Endothelial cell (in vitro differentiated cells): ENCODE data around the gene BEND5. TPM values are rescaled to one million over a fixed set of nuclear protein-coding genes. Genes with fewer than 3 reads are reported as not detected.

Experiments
- DNase-seq: peaks from one replicate; pipeline ENCODE4 v3.0.0; 2021; ENCODE audit warnings: low spot score
- H3K27ac Mint-ChIP-seq: one replicate; pipeline ENCODE4 v1.8.0; 2021; ENCODE audit warnings: mixed read lengths, inconsistent platforms; ENCODE audit not compliant: unreplicated experiment
- H3K27me3 Mint-ChIP-seq: one replicate; pipeline ENCODE4 v1.8.0; 2021; ENCODE audit warnings: mild to moderate bottlenecking, moderate library complexity, mixed read lengths, inconsistent platforms; ENCODE audit not compliant: unreplicated experiment
- H3K36me3 Mint-ChIP-seq: one replicate; pipeline ENCODE4 v1.8.0; 2021; ENCODE audit warnings: mild to moderate bottlenecking, low read depth, mixed read lengths, inconsistent platforms; ENCODE audit not compliant: unreplicated experiment
- H3K4me1 Mint-ChIP-seq: one replicate; pipeline ENCODE4 v1.8.0; 2021; ENCODE audit warnings: mild to moderate bottlenecking, mixed read lengths, inconsistent platforms; ENCODE audit not compliant: unreplicated experiment
- H3K4me3 Mint-ChIP-seq: one replicate; pipeline ENCODE4 v1.8.0; 2021; ENCODE audit warnings: mild to moderate bottlenecking, mixed read lengths, inconsistent platforms; ENCODE audit not compliant: unreplicated experiment
- H3K9me3 Mint-ChIP-seq: one replicate; pipeline ENCODE4 v1.8.0; 2021; ENCODE audit warnings: mixed read lengths, inconsistent platforms; ENCODE audit not compliant: unreplicated experiment
- total RNA-seq: library from RNA; stranded (reverse); fragmentation: NEBNext Ultra II Directional; extraction: Animal tissue kit (Norgen Biotek cat#: 25700); gene quantifications from one replicate; pipeline ENCODE4 v1.2.1, GENCODE V29; 2021; ENCODE audit not compliant: unreplicated experiment
- TF ChIP-seq, protein P1 (sequence below): fragments of 200-600 bp; sonication (generic); IDR thresholded peaks from one replicate; pipeline ENCODE4 v1.5.0; 2021; ENCODE audit warnings: antibody characterized with exemption; ENCODE audit not compliant: unreplicated experiment

Gene BEND5
- total RNA-seq, 1 donor from 2014 or later = 9.1 TPM

DNA sequence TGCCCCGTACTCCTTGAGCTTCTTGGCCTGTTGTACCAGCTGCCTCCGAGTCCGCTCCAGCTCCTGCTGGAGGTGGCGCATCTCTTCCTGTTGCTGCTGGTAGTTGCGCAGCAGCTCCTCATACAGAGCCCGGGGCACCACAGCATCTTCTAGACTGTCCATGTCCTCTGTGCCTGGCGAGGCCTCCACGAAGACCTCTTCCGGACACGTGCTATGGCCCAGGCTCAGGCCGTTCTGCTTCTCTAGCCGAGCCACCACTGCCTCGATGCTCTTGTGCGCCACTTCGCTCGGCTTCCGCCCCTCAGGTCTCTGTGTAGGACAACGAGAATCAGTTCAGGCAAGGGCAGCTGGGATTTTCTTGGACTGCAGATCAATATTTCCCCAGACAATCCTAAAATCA lies 17.7 kb downstream of the BEND5 start:
- TF ChIP-seq, protein P1, sequence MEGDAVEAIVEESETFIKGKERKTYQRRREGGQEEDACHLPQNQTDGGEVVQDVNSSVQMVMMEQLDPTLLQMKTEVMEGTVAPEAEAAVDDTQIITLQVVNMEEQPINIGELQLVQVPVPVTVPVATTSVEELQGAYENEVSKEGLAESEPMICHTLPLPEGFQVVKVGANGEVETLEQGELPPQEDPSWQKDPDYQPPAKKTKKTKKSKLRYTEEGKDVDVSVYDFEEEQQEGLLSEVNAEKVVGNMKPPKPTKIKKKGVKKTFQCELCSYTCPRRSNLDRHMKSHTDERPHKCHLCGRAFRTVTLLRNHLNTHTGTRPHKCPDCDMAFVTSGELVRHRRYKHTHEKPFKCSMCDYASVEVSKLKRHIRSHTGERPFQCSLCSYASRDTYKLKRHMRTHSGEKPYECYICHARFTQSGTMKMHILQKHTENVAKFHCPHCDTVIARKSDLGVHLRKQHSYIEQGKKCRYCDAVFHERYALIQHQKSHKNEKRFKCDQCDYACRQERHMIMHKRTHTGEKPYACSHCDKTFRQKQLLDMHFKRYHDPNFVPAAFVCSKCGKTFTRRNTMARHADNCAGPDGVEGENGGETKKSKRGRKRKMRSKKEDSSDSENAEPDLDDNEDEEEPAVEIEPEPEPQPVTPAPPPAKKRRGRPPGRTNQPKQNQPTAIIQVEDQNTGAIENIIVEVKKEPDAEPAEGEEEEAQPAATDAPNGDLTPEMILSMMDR = no peak
- no peak overlapping the region for H3K27ac Mint-ChIP-seq
- peaks cover 4% of the 10 kb centered on the region for H3K27me3 Mint-ChIP-seq
- H3K36me3 Mint-ChIP-seq = peaks cover 26% of the 10 kb centered on the region
- no peak overlapping the region for H3K4me3 Mint-ChIP-seq
- H3K9me3 Mint-ChIP-seq = no peaks in the 10 kb centered on the region
- no peaks in the 10 kb centered on the region for H3K4me1 Mint-ChIP-seq
- no peak for DNase-seq

DNA sequence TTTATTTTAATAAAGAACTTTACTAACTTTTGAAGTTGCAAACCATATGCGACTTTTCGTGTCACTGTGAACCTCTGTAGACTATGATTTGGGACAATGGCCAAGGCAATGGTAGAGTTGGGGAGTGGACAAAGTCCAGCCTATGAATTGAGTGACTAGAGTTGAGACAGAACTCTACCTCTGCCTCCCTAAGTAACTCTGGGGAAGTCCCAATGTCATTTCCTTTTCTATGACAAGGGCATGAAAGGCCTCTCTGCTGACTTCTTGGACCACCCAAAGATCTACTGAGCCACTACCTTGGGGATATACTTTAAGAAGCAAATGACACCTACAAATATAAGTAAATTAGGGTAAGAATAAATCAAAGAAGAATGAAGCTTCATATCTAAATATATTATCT lies 19.3 kb downstream of the BEND5 start:
- TF ChIP-seq, protein P1 = no peak
- peaks cover 30% of the 10 kb centered on the region for H3K36me3 Mint-ChIP-seq
- H3K27me3 Mint-ChIP-seq = peaks cover 3% of the 10 kb centered on the region

DNA sequence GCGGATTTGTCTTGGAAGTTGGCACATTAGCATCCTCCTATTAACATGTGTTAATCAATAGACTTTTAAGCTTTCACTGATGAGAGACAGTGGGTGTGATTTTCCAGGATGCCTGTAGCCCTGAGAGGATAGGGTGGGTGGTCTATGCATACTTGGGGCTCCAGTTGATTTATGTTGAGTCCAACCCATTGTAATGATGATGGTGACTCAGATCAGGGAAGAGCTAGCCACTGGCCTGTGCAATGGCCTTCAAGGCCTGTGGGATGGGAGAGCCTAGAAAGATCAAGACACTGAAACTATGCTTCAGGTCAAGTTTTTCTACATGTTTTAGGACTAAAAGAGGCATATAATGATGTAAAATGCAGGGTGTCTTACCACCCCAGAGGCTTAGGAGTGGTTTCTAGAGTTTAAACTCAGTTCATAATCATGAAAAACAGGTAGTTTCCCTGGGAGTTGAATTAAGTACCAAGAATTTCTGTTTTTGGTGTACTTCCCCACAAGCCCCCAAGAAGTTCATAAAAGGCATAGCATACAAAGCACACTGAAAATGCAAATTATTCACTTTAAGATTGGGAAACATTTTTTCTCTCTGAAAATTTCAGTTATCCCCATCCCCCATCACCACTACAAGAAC lies 19.9 kb downstream of the BEND5 start:
- peaks cover 5% of the 10 kb centered on the region for H3K4me1 Mint-ChIP-seq

More for the DNA sequence above, 19.3 kb downstream of the BEND5 start:
- DNase-seq = no peak
- no peaks in the 10 kb centered on the region for H3K4me1 Mint-ChIP-seq
- H3K27ac Mint-ChIP-seq = no peak overlapping the region
- H3K9me3 Mint-ChIP-seq = no peaks in the 10 kb centered on the region
- H3K4me3 Mint-ChIP-seq = no peak overlapping the region

DNA sequence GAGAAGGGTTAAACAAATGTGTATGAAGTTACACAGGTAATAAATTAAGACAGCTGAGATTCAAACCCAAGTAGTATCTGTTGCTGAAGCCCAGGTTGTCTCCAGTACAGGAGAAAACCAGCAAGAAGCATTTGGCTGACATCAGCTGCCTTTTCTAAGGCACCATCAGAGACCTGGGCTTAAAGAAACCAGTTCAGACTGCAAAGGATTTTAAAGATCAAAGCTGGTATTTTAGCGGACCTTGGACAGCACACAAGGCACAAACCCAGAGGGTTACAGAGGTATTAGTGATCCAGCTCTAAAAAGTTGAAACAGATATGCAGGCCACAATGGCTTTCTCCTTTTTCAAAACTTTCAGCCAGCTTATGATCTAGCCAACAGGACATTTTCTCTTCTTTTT lies 23.4 kb downstream of the BEND5 start:
- peaks cover 28% of the 10 kb centered on the region for H3K36me3 Mint-ChIP-seq
- H3K9me3 Mint-ChIP-seq = no peaks in the 10 kb centered on the region
- H3K4me3 Mint-ChIP-seq = no peak overlapping the region
- DNase-seq = no peak
- H3K4me1 Mint-ChIP-seq = peaks cover 10% of the 10 kb centered on the region
- peaks cover 3% of the 10 kb centered on the region for H3K27me3 Mint-ChIP-seq
- TF ChIP-seq, protein P1 = no peak
- no peak overlapping the region for H3K27ac Mint-ChIP-seq

More for the DNA sequence above, 19.9 kb downstream of the BEND5 start:
- DNase-seq = no peak
- Mint-ChIP-seq H3K27me3 (peaks cover 1% of the 10 kb centered on the region), H3K27ac (no peak overlapping the region), H3K9me3 (no peaks in the 10 kb centered on the region), H3K4me3 (no peak overlapping the region), H3K36me3 (peaks cover 36% of the 10 kb centered on the region)
- TF ChIP-seq, protein P1 = no peak

DNA sequence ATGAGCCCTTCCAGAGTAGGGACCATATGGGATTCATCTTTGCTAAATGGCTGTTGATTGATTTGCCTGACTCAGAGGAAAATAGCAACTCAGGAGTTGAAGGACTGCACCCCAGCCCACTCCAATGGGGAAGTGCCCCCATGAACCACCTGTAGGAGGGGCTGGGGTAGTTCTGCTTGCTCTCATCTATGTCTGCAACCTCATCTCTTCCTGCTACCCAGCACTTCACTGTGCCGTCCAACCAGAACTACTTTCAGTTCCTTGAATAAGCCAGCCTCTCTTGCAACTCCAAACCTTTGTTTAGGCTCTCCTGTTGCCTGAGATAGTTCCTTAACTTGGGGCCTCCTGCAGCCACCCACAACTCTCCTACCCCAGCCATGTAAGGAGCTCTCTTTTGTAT lies 26.6 kb downstream of the BEND5 start:
- Mint-ChIP-seq H3K27me3 (peaks cover 3% of the 10 kb centered on the region), H3K4me1 (peaks cover 10% of the 10 kb centered on the region), H3K36me3 (peaks cover 23% of the 10 kb centered on the region), H3K9me3 (no peaks in the 10 kb centered on the region), H3K4me3 (no peak overlapping the region), H3K27ac (no peak overlapping the region)
- DNase-seq = no peak
- TF ChIP-seq, protein P1 = no peak
